ENCODE results near the gene DTL. TPM values are rescaled to one million over a fixed set of nuclear protein-coding genes. Genes with fewer than 3 reads are reported as not detected.

The DTL gene
- total RNA-seq, 1 experiment from 2014 or later = 26.7 TPM

DNA sequence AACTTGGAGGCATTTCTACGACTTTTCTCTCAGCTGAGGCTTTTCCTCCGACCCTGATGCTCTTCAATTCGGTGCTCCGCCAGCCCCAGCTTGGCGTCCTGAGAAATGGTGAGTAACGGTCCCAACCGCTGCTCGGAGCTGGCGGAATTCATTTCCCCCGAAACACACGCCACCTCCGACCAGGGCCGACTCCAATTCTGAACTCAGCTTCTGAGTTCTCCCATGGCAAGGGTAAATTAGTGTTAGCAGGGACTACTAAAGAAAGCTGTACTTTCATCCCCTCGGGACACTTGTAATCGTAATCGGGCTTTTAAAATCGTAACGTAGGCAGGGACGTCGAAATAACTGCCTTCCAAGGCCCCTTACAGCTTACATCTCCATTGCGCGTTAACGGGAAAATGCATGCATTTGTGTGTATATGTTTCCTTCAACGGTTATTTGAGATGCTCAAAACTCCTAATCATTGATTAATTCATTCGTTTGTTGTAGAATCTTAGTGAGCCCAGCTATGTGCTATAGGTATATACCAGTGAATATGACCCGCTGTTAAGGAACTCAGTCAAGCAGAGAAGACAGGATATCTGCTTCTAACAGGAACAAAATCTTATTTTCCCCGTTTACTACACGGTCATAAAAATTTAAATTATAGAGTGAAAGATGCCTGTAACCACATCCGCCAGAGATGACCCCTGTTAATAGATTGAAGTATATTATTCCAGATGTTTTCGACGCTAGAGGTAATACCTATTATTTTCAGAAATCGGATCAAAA lies 472 bp downstream of the DTL start:
- CTCF ChIA-PET = interaction anchor here (0.5 to 1.3 kb wide), 11 partner anchors 23 to 796 kb away, joined by 3 to 13 read pairs (median 3); no protein-coding TSS in a partner anchor
- TF ChIP-seq TCF7L2 (IDR thresholded peaks at IDR 0.05; ENCODE audit: low read depth, low read length) (no peak), SIN3A (IDR thresholded peaks at IDR 0.05; ENCODE audit: borderline replicate concordance, insufficient read depth, low read depth, low read length) (0 out of 2 replicates have a peak, but pooled peaks have one; percentile 25), POLR2AphosphoS5 (IDR thresholded peaks at IDR 0.05; ENCODE audit: low read depth, low read length) (no peak)
- TF ChIP-seq, protein P1, sequence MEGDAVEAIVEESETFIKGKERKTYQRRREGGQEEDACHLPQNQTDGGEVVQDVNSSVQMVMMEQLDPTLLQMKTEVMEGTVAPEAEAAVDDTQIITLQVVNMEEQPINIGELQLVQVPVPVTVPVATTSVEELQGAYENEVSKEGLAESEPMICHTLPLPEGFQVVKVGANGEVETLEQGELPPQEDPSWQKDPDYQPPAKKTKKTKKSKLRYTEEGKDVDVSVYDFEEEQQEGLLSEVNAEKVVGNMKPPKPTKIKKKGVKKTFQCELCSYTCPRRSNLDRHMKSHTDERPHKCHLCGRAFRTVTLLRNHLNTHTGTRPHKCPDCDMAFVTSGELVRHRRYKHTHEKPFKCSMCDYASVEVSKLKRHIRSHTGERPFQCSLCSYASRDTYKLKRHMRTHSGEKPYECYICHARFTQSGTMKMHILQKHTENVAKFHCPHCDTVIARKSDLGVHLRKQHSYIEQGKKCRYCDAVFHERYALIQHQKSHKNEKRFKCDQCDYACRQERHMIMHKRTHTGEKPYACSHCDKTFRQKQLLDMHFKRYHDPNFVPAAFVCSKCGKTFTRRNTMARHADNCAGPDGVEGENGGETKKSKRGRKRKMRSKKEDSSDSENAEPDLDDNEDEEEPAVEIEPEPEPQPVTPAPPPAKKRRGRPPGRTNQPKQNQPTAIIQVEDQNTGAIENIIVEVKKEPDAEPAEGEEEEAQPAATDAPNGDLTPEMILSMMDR (IDR thresholded peaks at IDR 0.05) = no peak
- TF ChIP-seq, protein P2, sequence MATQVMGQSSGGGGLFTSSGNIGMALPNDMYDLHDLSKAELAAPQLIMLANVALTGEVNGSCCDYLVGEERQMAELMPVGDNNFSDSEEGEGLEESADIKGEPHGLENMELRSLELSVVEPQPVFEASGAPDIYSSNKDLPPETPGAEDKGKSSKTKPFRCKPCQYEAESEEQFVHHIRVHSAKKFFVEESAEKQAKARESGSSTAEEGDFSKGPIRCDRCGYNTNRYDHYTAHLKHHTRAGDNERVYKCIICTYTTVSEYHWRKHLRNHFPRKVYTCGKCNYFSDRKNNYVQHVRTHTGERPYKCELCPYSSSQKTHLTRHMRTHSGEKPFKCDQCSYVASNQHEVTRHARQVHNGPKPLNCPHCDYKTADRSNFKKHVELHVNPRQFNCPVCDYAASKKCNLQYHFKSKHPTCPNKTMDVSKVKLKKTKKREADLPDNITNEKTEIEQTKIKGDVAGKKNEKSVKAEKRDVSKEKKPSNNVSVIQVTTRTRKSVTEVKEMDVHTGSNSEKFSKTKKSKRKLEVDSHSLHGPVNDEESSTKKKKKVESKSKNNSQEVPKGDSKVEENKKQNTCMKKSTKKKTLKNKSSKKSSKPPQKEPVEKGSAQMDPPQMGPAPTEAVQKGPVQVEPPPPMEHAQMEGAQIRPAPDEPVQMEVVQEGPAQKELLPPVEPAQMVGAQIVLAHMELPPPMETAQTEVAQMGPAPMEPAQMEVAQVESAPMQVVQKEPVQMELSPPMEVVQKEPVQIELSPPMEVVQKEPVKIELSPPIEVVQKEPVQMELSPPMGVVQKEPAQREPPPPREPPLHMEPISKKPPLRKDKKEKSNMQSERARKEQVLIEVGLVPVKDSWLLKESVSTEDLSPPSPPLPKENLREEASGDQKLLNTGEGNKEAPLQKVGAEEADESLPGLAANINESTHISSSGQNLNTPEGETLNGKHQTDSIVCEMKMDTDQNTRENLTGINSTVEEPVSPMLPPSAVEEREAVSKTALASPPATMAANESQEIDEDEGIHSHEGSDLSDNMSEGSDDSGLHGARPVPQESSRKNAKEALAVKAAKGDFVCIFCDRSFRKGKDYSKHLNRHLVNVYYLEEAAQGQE (IDR thresholded peaks at IDR 0.05; ENCODE audit: insufficient read depth in 1 of 2, low read depth in 2 of 2, low read length in 1 of 2) = no peak
- ATAC-seq (peak; percentile 47), DNase-seq (ENCODE audit: low read depth, low spot score) (no peak)
- Histone ChIP-seq H3K4me3 (ENCODE audit: low read depth in 2 of 2, low read length in 2 of 2) (peak overlapping the region; percentile 86 to 94), H3K4me1 (ENCODE audit: control insufficient read depth, insufficient read depth, low read length) (peaks cover 61% of the 10 kb centered on the region), H3K36me3 (ENCODE audit: control insufficient read depth, insufficient read depth, low read length) (peaks cover 14% of the 10 kb centered on the region), H3K27me3 (ENCODE audit: control insufficient read depth, insufficient read depth, low read length) (no peaks in the 10 kb centered on the region), H3K27ac (ENCODE audit: low read length) (peak overlapping the region; percentile 97), H3K9me3 (ENCODE audit: control insufficient read depth, insufficient read depth, low read depth, low read length) (no peaks in the 10 kb centered on the region)
- BruUV-seq (replicated peaks) = TSS peak; percentile 81
- intact Hi-C loops (cut with micrococcal nuclease; ENCODE audit: unreplicated experiment) = loop anchor here (10.0 kb wide), 1 partner anchor 351 kb away; no protein-coding TSS in a partner anchor
- in situ Hi-C loops (cut with HindIII; ENCODE audit: low pct_unique_long_range_greater_than_20kb, low sequenced_read_pairs) = no loop called here
- POLR2A ChIA-PET = interaction anchor here (0.6 to 1.4 kb wide), 5 partner anchors 14 to 803 kb away, joined by 3 to 4 read pairs (median 3); no protein-coding TSS in a partner anchor

DNA sequence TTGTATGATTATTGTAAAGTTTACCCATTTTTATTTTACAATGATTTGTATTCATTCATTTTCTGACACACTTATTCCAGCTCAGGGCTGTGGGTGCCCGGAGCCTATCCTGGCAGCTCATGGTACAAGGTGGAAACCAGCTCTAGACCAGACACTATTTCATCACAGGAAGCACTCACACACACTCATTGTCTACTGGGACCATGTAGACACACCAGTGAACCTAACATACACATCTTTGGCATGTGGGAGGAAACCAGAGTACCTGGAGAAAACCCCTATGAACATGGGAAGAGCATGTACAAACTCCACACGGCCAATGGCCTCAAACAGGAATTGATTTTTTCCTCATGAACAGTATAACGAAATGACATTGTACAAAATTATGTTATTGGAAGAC lies 2.4 kb downstream of the DTL start:
- Histone ChIP-seq H3K36me3 (ENCODE audit: control insufficient read depth, insufficient read depth, low read length) (peaks cover 14% of the 10 kb centered on the region), H3K4me3 (ENCODE audit: low read depth in 2 of 2, low read length in 2 of 2) (peak overlapping the region; percentile 86 to 94), H3K9me3 (ENCODE audit: control insufficient read depth, insufficient read depth, low read depth, low read length) (no peaks in the 10 kb centered on the region)

More for the DNA sequence above, 2.4 kb downstream of the DTL start:
- H3K27me3 ChIP-seq (ENCODE audit: control insufficient read depth, insufficient read depth, low read length) = no peaks in the 10 kb centered on the region
- in situ Hi-C loops (cut with HindIII; ENCODE audit: low pct_unique_long_range_greater_than_20kb, low sequenced_read_pairs) = no loop called here
- BruUV-seq (replicated peaks) = no TSS peak
- TF ChIP-seq SIN3A (IDR thresholded peaks at IDR 0.05; ENCODE audit: borderline replicate concordance, insufficient read depth, low read depth, low read length) = no peak
- TF ChIP-seq, protein P2 (IDR thresholded peaks at IDR 0.05; ENCODE audit: insufficient read depth in 1 of 2, low read depth in 2 of 2, low read length in 1 of 2) = no peak
- no peak for TF ChIP-seq TCF7L2 (IDR thresholded peaks at IDR 0.05; ENCODE audit: low read depth, low read length)
- TF ChIP-seq, protein P1 (IDR thresholded peaks at IDR 0.05) = no peak
- TF ChIP-seq POLR2AphosphoS5 (IDR thresholded peaks at IDR 0.05; ENCODE audit: low read depth, low read length) = no peak
- POLR2A ChIA-PET = no interaction called here
- CTCF ChIA-PET = no interaction called here
- no peak for DNase-seq (ENCODE audit: low read depth, low spot score)
- ATAC-seq = no peak
- H3K4me1 ChIP-seq (ENCODE audit: control insufficient read depth, insufficient read depth, low read length) = peaks cover 48% of the 10 kb centered on the region
- intact Hi-C loops (cut with micrococcal nuclease; ENCODE audit: unreplicated experiment) = loop anchor here (10.0 kb wide), 1 partner anchor 353 kb away; no protein-coding TSS in a partner anchor
- peak overlapping the region; percentile 97 for H3K27ac ChIP-seq (ENCODE audit: low read length)
